Central memory CD4-positive, alpha-beta T cell (primary cell): ENCODE results near the gene OR2S2.
A peak's percentile ranks its signal among the peaks of the same experiment; 100 is the strongest.
"Not testable (repeated sequence)": the region's sequence is repeated elsewhere in the genome, so short reads cannot be mapped to it uniquely, and the experiment has no call there.

Source experiments
- DNase-seq: peaks from one replicate; pipeline ENCODE4 v3.0.0; 2022

Gene OR2S2

GRCh38 chr9:35930989-35931388, 27.0 kb downstream of the OR2S2 start:
- DNase-seq = no peak

DNA sequence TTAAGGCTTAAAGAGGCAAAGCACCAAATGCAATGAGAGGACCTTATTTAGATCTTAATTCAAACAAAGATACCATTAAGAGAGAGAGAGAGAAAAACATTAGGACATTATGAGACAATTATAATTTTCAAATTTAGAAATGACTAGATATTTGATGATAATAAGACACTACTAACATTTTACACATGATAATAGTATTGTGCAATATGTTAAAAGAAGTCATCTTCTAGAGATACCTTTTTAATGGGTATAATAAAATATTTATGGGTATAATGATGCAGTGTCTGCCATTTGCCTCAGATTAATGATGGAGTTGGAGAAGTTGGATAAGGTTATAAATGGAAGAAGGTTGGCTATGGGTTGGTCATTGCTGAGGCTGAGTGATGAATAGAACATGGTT, 27.4 kb downstream of the OR2S2 start:
- no peak for DNase-seq

GRCh38 chr9:35929453-35929718, 28.6 kb downstream of the OR2S2 start:
- no peak for DNase-seq

- DNase-seq = no peak
These were observed 29.1 kb downstream of the OR2S2 start for GRCh38 chr9:35928591-35929452.

DNA sequence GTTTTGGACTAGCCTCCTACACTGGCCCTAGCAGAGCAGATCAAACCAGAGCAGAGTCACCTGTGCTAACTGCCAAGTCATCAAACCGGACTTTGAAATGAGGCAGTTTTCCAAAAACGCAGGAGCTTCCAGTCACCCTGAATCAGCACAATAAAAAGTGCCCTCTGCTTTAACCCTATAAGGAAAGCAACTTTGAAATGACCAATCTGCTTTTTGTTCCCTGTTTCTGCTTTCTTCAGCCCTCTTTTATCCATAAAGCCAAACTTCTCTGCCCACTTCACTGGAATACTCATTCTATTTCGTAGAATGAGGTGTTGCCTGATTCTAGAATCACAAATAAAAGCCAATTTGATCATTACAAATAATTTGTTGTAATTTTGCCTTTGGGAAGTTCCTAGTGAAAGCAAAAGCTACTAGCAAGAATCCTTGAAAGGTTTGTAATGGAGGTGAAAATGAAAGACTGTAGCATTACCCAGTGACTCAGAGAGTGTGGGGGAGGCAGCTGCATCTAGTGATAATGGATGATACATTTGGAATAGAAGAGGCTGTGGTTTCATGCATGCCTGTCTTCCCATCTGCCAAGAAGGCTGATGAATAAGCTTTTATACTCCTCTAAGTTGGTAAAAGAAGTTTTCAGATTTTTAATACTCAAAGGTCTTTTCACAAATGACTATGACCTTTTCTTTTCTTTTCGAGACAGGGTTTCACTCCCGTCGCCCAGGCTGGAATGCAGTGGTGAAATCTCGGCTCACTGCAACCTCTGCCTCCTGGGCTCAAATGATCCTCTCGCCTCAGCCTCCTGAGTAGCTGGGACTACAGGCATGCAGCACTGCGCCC, 33.8 kb downstream of the OR2S2 start:
- no peak for DNase-seq

GRCh38 chr9:35923598-35923926, 34.4 kb downstream of the OR2S2 start:
- no peak for DNase-seq

DNA sequence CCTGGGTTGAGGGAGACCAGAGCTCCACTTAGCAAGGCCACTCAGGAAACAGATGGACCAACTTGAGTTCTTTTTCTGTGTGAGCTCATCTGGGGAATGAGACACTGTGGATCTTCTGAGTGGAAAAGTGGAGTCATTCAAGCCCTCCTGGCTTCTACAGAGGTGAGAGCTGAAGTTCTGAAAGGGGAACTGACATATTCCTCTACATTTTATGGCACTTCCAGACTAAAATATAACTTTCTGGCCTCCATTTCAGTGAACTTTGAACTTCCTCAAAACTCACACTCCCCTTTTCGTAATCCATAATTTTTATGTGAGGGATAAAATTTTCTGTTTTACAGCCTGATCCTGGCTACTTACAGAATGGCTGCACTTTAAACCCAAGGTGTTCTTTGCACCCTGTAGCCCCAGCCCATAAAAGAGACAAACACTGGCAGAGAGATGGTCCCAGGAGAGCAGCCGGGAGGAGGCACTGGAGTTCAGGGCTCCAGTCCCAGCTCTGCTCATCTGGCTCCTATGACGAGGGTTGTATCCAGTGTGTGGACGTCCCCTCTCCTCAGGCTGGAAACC, 37.8 kb downstream of the OR2S2 start:
- DNase-seq = no peak

- DNase-seq = no peak
These were observed 38.5 kb downstream of the OR2S2 start for GRCh38 chr9:35919212-35920008.

- DNase-seq = no peak
These were observed 39.2 kb downstream of the OR2S2 start for GRCh38 chr9:35918780-35919179.

DNA sequence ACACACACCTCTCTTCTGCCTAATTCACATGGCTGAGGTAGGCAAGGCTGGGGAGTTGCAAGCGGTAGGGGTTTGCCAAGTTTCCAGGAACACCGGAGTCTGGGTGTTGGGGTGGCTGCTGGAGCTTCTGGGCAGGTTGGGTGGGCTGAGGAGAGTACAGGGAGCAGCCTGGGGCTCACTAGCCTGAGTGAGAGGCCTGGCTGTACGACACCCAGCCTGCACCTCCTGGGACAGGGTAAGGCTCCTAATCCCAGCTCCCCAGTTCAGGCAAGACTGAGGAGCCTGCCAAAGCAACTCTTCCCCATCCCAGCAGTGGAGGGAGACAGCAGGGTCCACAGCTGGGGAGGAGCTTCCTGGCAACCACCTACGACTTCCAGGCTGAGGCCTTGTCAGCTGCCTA, 40.7 kb downstream of the OR2S2 start:
- no peak for DNase-seq

DNA sequence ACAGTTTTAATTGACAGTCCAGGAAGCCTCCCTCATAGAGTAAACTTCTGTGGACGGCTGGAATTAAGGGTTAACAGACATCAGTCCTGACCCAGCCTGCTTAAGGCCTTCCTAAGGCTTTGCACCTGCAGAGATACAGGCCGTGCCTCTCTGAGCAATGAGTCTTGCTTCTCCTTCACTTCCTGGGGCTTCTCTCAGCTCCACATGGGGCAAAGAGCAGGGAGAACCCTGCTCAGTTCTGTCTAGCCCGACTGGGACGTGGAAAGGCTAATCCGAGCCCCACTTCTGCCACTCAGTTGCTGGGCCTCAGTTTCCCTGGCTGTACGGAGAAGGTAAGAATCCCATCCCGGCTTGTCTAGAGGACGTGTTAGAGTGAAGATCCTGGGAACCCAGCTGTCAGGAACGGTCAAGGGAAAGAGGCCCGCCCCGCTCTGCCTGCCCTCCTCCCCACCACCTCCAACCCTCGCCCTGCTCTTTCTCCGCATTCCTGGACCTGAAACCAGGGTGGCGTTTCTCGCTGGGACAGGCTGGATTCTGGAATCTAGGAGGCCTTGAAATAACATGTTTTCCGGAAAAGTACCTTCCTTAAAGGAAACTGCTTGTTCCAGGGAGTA, 42.2 kb downstream of the OR2S2 start:
- no peak for DNase-seq

DNA sequence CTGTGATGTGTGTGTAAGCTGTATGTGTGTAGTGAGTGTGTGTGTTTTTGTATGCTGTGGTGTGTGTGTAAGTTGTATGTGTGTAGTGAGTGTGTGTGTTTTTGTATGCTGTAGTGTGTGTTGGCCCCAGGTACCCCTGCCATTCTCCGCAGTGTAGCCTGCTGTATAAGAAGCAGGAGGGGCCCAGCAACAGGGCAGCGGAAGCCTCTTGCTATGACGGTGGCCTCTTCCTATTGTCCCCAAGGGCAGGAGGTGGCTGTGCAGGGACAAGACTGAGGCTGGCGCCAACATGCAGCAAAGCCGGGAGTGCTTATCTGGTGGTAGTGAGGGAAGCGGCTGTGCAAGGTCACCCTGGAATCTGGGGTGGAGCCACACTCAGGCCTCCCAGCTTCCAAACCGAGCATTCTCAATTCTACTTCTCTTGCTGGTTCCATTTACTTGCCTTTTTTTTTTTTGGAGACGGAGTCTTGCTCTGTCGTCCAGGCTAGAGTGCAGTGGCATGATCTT, 43.6 kb downstream of the OR2S2 start:
- DNase-seq = no peak

DNA sequence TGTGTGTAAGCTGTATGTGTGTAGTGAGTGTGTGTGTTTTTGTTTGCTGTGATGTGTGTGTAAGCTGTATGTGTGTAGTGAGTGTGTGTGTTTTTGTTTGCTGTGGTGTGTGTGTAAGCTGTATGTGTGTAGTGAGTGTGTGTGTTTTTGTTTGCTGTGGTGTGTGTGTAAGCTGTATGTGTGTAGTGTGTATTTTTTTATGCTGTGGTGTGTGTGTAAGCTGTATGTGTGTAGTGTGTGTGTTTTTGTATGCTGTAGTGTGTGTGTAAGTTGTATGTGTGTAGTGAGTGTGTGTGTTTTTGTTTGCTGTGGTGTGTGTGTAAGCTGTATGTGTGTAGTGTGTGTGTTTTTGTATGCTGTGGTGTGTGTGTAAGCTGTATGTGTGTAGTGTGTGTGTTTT, 44.5 kb downstream of the OR2S2 start:
- DNase-seq = not testable (repeated sequence)

- DNase-seq = no peak
These were observed 45.1 kb downstream of the OR2S2 start for GRCh38 chr9:35912791-35913400.

GRCh38 chr9:35911690-35912089, 46.3 kb downstream of the OR2S2 start:
- no peak for DNase-seq

- DNase-seq = peak; percentile 55
These were observed 47.2 kb downstream of the OR2S2 start for GRCh38 chr9:35910613-35911359.

DNA sequence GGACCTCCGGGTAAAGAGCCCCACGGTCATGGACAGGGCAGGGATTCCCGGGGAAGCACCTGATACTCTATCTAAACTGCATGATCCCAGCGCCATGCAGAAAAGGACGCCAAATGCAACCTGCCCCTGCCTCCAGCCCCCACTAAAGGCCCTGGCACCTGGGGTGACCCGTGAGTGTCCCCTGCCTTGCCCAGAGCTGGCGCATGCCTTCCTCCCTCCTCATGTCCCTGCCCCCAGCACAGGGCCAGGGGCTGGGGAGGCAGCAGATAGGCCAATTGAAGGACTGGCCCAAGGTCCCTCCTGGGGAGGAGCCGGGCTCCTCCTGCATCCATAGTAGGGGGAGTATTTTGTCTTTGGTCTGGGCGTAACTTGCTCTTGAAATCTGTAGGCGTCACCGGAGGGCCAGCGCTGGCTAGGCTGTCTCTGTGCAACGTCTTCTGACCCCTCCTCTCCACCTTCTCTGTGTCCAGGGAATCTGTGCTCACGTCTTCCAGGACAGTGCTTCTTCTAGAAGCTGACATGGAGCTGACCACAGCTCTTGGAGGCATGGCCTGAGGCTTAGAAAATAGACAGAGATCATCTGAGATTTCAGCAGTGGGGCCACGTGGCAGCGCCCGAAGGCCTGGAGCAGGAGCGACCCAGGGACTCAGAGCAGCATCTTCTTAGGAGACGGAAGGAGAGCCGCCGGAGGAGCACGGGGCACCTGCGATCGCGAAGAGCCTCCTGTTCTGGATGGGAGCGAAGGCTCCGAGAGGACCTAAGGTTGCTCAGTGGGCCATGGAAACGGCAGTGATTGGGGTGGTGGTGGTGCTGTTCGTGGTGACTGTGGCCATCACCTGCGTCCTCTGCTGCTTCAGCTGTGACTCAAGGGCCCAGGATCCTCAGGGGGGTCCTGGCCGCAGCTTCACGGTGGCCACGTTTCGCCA, 48.0 kb downstream of the OR2S2 start:
- DNase-seq = no peak

DNA sequence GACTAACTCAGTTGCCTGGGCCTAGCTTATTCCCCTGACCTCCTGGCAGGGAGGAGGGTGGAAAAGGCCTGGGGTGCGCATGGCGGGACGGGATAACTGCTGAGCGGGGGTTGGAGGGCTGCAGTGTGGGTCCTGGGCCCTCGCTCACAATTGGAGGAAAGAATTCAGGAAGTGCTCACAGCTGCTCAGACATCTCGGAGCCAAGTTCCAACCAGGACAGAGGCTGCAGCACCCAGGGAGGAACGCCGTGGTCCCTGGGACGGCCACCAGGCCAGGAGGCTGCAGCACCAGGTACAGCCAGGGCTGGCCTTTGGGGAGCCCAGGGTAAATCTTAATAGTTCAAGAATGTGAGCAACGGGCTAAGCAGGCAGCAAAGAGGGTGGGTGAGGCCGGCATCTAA, 48.7 kb downstream of the OR2S2 start, which contains the start of gene SPAAR:
SPAAR (plus strand) TSS at position 217 of the 400 bp plus-strand sequence. CDS start 974 bp downstream, outside the sequence.
- DNase-seq = no peak

DNA sequence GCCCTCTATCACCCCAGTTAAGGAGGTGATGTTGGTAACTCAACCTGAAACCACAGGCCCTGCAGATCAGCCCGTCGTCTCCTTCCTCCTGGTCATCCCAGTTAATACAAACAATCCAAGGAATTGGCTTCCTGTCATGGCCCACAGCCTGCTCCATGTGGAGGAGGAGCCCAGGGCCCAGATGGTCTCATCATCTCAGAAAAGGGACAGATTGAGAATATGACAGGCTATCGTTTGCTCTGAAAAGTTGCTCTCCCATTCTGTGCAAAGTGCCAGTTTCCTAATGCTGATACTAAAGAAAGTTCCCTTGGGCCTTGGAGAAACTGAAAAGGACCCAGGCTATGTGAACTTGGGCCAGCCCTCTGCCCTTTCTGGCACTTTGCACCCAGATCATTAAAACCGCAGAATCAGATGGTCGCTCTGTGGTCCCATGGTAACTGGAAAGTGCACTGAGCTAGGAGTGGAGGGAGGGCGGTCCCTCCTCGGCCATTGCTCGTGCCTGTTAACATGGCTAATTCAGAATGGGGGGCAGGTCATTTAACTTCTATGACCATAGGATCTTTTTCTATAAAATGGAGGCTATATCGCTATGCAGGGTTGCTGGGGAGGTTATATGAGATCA, 49.3 kb downstream of the OR2S2 start:
- no peak for DNase-seq
